OCI-LY7 (cell line): ENCODE measurements around the gene ATP6V0A1.
"Not testable (repeated sequence)": the region's sequence is repeated elsewhere in the genome, so short reads cannot be mapped to it uniquely, and the experiment has no call there.

Experiments
- EZH2phosphoT487 ChIP-seq: fragments of 200-600 bp; sonication (generic); IDR thresholded peaks from 2 replicates; pipeline ENCODE4 v1.6.1; 2018; ENCODE audit warnings: low read depth, borderline replicate concordance, mild to moderate bottlenecking, mixed run types, antibody characterized with exemption, low read length, moderate library complexity, mixed read lengths
- TF ChIP-seq, protein P1 (sequence below): fragments of 200-600 bp; sonication (generic); conservative IDR thresholded peaks from 2 replicates; pipeline ENCODE4 v1.5.1; 2014; ENCODE audit warnings: mild to moderate bottlenecking, antibody characterized with exemption, low read length, moderate library complexity, mixed read lengths

DNA sequence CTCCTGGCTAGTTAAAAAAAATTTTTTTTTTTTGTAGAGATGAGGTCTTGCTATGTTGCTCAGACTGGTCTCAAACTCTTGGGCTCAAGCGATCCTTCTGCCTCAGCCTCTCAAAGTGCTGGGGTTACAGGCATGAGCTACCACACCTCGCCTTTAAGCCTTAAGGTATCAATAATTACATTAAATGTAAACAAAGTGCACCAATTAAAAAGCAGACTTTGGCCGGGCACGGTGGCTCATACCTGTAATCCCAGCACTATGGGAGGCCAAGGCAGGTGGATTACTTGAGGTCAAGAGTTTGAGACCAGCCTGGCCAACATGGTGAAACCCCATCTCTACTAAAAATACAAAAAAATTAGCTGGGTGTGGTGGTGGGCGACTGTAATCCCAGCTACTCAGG lies 7.4 kb upstream of the ATP6V0A1 start:
- TF ChIP-seq EZH2phosphoT487: not testable (repeated sequence)
- TF ChIP-seq, protein P1, sequence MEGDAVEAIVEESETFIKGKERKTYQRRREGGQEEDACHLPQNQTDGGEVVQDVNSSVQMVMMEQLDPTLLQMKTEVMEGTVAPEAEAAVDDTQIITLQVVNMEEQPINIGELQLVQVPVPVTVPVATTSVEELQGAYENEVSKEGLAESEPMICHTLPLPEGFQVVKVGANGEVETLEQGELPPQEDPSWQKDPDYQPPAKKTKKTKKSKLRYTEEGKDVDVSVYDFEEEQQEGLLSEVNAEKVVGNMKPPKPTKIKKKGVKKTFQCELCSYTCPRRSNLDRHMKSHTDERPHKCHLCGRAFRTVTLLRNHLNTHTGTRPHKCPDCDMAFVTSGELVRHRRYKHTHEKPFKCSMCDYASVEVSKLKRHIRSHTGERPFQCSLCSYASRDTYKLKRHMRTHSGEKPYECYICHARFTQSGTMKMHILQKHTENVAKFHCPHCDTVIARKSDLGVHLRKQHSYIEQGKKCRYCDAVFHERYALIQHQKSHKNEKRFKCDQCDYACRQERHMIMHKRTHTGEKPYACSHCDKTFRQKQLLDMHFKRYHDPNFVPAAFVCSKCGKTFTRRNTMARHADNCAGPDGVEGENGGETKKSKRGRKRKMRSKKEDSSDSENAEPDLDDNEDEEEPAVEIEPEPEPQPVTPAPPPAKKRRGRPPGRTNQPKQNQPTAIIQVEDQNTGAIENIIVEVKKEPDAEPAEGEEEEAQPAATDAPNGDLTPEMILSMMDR: not testable (repeated sequence)
